Uterus (tissue), 2 donors: ENCODE results near the gene SPON1.

Source experiments
- POLR2A ChIP-seq, 2 donors: fragments of 450-650 bp; IDR thresholded peaks; one replicate each; pipeline ENCODE4 v1.6.1; 2016; ENCODE audit warnings: antibody characterized with exemption in 2 of 2, mild to moderate bottlenecking in 1 of 2, moderate library complexity in 1 of 2
- TF ChIP-seq, protein P1 (sequence below), 4 experiments: fragments of 200-600 bp in 2 of 4; fragments of 450-650 bp in 2 of 4; sonication (generic) in 2 of 4; IDR thresholded peaks; one replicate each; pipeline ENCODE4 v1.5.1; 2016 to 2019; ENCODE audit warnings: antibody characterized with exemption in 4 of 4, mild to moderate bottlenecking in 2 of 4, moderate library complexity in 1 of 4

DNA sequence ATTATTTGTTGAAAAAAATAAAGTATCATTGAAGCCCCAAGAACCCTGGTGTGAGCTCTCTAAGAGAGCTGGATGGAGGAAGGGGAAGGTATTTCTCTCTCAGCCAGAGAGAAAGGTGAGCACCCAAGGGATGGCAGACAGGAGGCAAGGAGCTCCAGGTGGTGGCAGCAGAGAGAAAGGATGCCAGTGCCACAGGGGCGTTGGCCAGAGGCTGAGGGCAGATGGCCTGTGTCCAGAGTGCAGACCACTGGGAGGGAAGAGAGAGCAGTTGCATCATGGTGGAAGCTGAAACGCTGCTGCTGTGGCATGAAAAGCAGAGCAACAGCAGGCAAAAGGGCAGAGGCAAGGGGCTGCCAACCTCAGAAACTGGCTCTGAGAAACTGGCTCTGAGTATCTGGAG, 8.5 kb downstream of the SPON1 start:
- TF ChIP-seq, protein P1, sequence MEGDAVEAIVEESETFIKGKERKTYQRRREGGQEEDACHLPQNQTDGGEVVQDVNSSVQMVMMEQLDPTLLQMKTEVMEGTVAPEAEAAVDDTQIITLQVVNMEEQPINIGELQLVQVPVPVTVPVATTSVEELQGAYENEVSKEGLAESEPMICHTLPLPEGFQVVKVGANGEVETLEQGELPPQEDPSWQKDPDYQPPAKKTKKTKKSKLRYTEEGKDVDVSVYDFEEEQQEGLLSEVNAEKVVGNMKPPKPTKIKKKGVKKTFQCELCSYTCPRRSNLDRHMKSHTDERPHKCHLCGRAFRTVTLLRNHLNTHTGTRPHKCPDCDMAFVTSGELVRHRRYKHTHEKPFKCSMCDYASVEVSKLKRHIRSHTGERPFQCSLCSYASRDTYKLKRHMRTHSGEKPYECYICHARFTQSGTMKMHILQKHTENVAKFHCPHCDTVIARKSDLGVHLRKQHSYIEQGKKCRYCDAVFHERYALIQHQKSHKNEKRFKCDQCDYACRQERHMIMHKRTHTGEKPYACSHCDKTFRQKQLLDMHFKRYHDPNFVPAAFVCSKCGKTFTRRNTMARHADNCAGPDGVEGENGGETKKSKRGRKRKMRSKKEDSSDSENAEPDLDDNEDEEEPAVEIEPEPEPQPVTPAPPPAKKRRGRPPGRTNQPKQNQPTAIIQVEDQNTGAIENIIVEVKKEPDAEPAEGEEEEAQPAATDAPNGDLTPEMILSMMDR (IDR thresholded peaks at IDR 0.05): peak in 1 of 4 experiments; percentile 10
- TF ChIP-seq POLR2A (IDR thresholded peaks at IDR 0.05): no peak
